ENCODE data around the gene CACNB1.

CACNB1 gene

GRCh38 chr17:39225959-39226683 is 28.7 kb upstream of the CACNB1 start:
- peak; percentile 46 for DNase-seq (ENCODE audit: low read depth, low spot score)

GRCh38 chr17:39225308-39225958 is 28.0 kb upstream of the CACNB1 start, which contains the start of gene STAC2:
STAC2 (minus strand) TSS chr17:39225945; CDS start chr17:39225502, 443 bp downstream.
- no peak for DNase-seq (ENCODE audit: low read depth, low spot score)

GRCh38 chr17:39224778-39225307 is 27.4 kb upstream of the CACNB1 start:
- DNase-seq (ENCODE audit: low read depth, low spot score), result no peak

GRCh38 chr17:39223907-39224777 is 26.7 kb upstream of the CACNB1 start:
- DNase-seq (ENCODE audit: low read depth, low spot score), result no peak

- no peak for DNase-seq (ENCODE audit: low read depth, low spot score)
Measured at GRCh38 chr17:39222866-39223834, 25.7 kb upstream of the CACNB1 start.

- DNase-seq (ENCODE audit: low read depth, low spot score), result no peak
Measured at GRCh38 chr17:39222151-39222550, 24.7 kb upstream of the CACNB1 start.

GRCh38 chr17:39221572-39221971 is 24.1 kb upstream of the CACNB1 start:
- DNase-seq (ENCODE audit: low read depth, low spot score), result no peak

GRCh38 chr17:39219647-39220154 is 22.2 kb upstream of the CACNB1 start:
- DNase-seq (ENCODE audit: low read depth, low spot score), result no peak

- DNase-seq (ENCODE audit: low read depth, low spot score), result no peak
Measured at GRCh38 chr17:39218906-39219305, 21.4 kb upstream of the CACNB1 start.

- no peak for DNase-seq (ENCODE audit: low read depth, low spot score)
Measured at GRCh38 chr17:39217734-39218369, 20.4 kb upstream of the CACNB1 start.

GRCh38 chr17:39213852-39214251 is 16.4 kb upstream of the CACNB1 start:
- DNase-seq (ENCODE audit: low read depth, low spot score), result no peak

GRCh38 chr17:39212841-39213480 is 15.5 kb upstream of the CACNB1 start:
- DNase-seq (ENCODE audit: low read depth, low spot score), result no peak

GRCh38 chr17:39212195-39212810 is 14.8 kb upstream of the CACNB1 start:
- no peak for DNase-seq (ENCODE audit: low read depth, low spot score)

- DNase-seq (ENCODE audit: low read depth, low spot score), result no peak
Measured at GRCh38 chr17:39210093-39210434, 12.6 kb upstream of the CACNB1 start.

GRCh38 chr17:39209317-39210092 is 12.0 kb upstream of the CACNB1 start:
- DNase-seq (ENCODE audit: low read depth, low spot score), result peak; percentile 50

- no peak for DNase-seq (ENCODE audit: low read depth, low spot score)
Measured at GRCh38 chr17:39208893-39209292, 11.4 kb upstream of the CACNB1 start.

GRCh38 chr17:39208136-39208535 is 10.7 kb upstream of the CACNB1 start:
- no peak for DNase-seq (ENCODE audit: low read depth, low spot score)

- no peak for DNase-seq (ENCODE audit: low read depth, low spot score)
Measured at GRCh38 chr17:39205112-39205526, 7.7 kb upstream of the CACNB1 start.

All from activated naive CD8-positive, alpha-beta T cell treated with anti-CD3 and anti-CD28 coated beads, Interleukin-2, amount 50 U/mL, for 16 hours (primary cell).